SIG-M5 treated with dmso at 0.1 percent for 504 hours (cell line): ENCODE results near the gene LARP4B.

Experiments
- DNase-seq: peaks from one replicate; lab custom pipeline; 2025; ENCODE audit not compliant: unreplicated experiment; lab: John Stamatoyannopoulos, UW

Gene LARP4B

GRCh38 chr10:926075-926698 lies 5.3 kb downstream of the LARP4B start:
- no peak for DNase-seq

GRCh38 chr10:924524-924859 lies 7.0 kb downstream of the LARP4B start:
- DNase-seq, result no peak

- no peak for DNase-seq
These were observed 7.5 kb downstream of the LARP4B start for GRCh38 chr10:923844-924523.

- no peak for DNase-seq
These were observed 9.8 kb downstream of the LARP4B start for GRCh38 chr10:921471-922414.

- DNase-seq, result no peak
These were observed 11.1 kb downstream of the LARP4B start for GRCh38 chr10:920450-920849.

GRCh38 chr10:919481-919880 lies 12.0 kb downstream of the LARP4B start:
- no peak for DNase-seq

- no peak for DNase-seq
These were observed 13.5 kb downstream of the LARP4B start for GRCh38 chr10:917999-918398.

- DNase-seq, result no peak
These were observed 14.1 kb downstream of the LARP4B start for GRCh38 chr10:917416-917720.

- DNase-seq, result no peak
These were observed 14.6 kb downstream of the LARP4B start for GRCh38 chr10:916716-917415.

GRCh38 chr10:909831-910230 lies 21.7 kb downstream of the LARP4B start:
- DNase-seq, result no peak

GRCh38 chr10:905972-906371 lies 25.5 kb downstream of the LARP4B start:
- no peak for DNase-seq

GRCh38 chr10:905503-905902 lies 26.0 kb downstream of the LARP4B start:
- DNase-seq, result no peak

GRCh38 chr10:904403-904802 lies 27.1 kb downstream of the LARP4B start:
- no peak for DNase-seq

- no peak for DNase-seq
These were observed 33.4 kb downstream of the LARP4B start for GRCh38 chr10:898141-898540.

- DNase-seq, result no peak
These were observed 34.5 kb downstream of the LARP4B start for GRCh38 chr10:896982-897381.

- peak; percentile 43 for DNase-seq
These were observed 36.2 kb downstream of the LARP4B start for GRCh38 chr10:895324-895723.

- no peak for DNase-seq
These were observed 52.6 kb downstream of the LARP4B start for GRCh38 chr10:878895-879294.

- DNase-seq, result no peak
These were observed 53.2 kb downstream of the LARP4B start for GRCh38 chr10:878333-878759.

GRCh38 chr10:876438-876837 lies 55.1 kb downstream of the LARP4B start:
- DNase-seq, result no peak

- no peak for DNase-seq
These were observed 58.5 kb downstream of the LARP4B start for GRCh38 chr10:873020-873419.

- no peak for DNase-seq
These were observed 59.5 kb downstream of the LARP4B start for GRCh38 chr10:871951-872403.
